ENCODE measurements around the gene BTNL2. TPM values are rescaled to one million over a fixed set of nuclear protein-coding genes. Genes with fewer than 3 reads are reported as not detected.

Gene BTNL2
- total RNA-seq, 1 experiment from 2014 or later: not detected

DNA sequence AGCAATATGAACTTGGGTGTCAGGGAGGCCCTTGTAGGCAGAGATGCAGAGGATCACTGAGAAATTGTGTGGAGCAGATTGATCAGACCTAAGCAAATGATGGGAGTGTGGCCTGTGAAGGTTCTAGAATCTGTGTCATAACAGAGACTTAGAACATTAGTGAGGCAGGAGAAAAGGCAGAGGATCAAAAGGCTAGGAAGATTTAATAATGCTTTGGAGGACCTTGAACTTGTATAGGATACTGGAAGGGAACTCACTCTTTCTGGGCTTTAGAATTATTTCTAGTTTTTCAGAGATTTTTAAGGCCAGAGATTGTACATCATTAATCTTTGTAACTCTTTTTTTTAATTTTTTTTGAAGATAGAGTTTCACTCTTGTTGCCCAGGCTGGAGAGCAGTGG lies 35.2 kb downstream of the BTNL2 start, which contains the start of gene TSBP1:
Gene TSBP1 (minus strand): TSS at position 101 of the 400 bp plus-strand sequence. CDS start 197 bp downstream, outside the sequence.
- Histone ChIP-seq H3K4me1 (ENCODE audit: insufficient read depth, low read length) (no peaks in the 10 kb centered on the region), H2BK5ac (ENCODE audit: insufficient read length, low read length) (no peak within 1 kb of the TSS), H3K23ac (ENCODE audit: insufficient read length, low read depth, low read length) (no peak within 1 kb of the TSS), H3T11ph (ENCODE audit: low read length) (no peak within 1 kb of the TSS), H3K9me3 (ENCODE audit: control insufficient read depth, low read depth, low read length) (no peaks in the 10 kb centered on the region), H2BK20ac (ENCODE audit: low read depth, low read length, poor library complexity, severe bottlenecking) (no peak within 1 kb of the TSS), H3K18ac (ENCODE audit: insufficient read length, low read depth, low read length) (no peak within 1 kb of the TSS), H3K56ac (ENCODE audit: insufficient read length, low read depth, low read length) (no peak within 1 kb of the TSS), H3K79me1 (ENCODE audit: insufficient read depth, low read depth, low read length, poor library complexity, severe bottlenecking) (no peaks in the 10 kb centered on the region), H3K4me2 (ENCODE audit: insufficient read depth, insufficient read length, low read length) (no peak within 1 kb of the TSS), H3K9ac (ENCODE audit: extremely low read depth, insufficient read length, low read length) (no peak within 1 kb of the TSS), H4K20me1 (ENCODE audit: control insufficient read depth, insufficient read depth, insufficient read length) (no peaks in the 10 kb centered on the region), H4K8ac (replicated peaks; ENCODE audit: insufficient read length, low read depth, low read length) (no peak within 1 kb of the TSS), H2BK12ac (ENCODE audit: insufficient read length, low read depth, low read length) (no peak within 1 kb of the TSS), H3K4ac (ENCODE audit: low read depth, low read length) (no peak within 1 kb of the TSS), H3K27ac (ENCODE audit: insufficient read length, low read depth, low read length) (no peak within 1 kb of the TSS), H2BK120ac (ENCODE audit: low read depth, low read length, poor library complexity, severe bottlenecking) (no peak within 1 kb of the TSS), H4K91ac (ENCODE audit: insufficient read length, low read depth, low read length) (no peak within 1 kb of the TSS), H3K23me2 (ENCODE audit: insufficient read length, low read depth, low read length, poor library complexity, severe bottlenecking) (no peaks in the 10 kb centered on the region), H2AFZ (ENCODE audit: low read length) (no peak within 1 kb of the TSS), H2AK5ac (ENCODE audit: insufficient read length, low read length) (no peak within 1 kb of the TSS), H4K5ac (ENCODE audit: insufficient read length, low read depth, low read length) (no peak within 1 kb of the TSS), H3K27me3 (ENCODE audit: insufficient read depth, low read length) (no peaks in the 10 kb centered on the region), H3K79me2 (ENCODE audit: insufficient read depth, low read length) (no peaks in the 10 kb centered on the region), H2BK15ac (ENCODE audit: low read depth, low read length) (no peak within 1 kb of the TSS), H3K14ac (ENCODE audit: insufficient read depth, low read length) (no peak within 1 kb of the TSS)
- no peaks in the 10 kb centered on the region for H3K36me3 Mint-ChIP-seq (ENCODE audit: insufficient read depth in 1 of 3, low read depth in 3 of 3)
- TF ChIP-seq, protein P1, sequence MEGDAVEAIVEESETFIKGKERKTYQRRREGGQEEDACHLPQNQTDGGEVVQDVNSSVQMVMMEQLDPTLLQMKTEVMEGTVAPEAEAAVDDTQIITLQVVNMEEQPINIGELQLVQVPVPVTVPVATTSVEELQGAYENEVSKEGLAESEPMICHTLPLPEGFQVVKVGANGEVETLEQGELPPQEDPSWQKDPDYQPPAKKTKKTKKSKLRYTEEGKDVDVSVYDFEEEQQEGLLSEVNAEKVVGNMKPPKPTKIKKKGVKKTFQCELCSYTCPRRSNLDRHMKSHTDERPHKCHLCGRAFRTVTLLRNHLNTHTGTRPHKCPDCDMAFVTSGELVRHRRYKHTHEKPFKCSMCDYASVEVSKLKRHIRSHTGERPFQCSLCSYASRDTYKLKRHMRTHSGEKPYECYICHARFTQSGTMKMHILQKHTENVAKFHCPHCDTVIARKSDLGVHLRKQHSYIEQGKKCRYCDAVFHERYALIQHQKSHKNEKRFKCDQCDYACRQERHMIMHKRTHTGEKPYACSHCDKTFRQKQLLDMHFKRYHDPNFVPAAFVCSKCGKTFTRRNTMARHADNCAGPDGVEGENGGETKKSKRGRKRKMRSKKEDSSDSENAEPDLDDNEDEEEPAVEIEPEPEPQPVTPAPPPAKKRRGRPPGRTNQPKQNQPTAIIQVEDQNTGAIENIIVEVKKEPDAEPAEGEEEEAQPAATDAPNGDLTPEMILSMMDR (conservative IDR thresholded peaks at IDR 0.05): no peak
- H3K4me3 Mint-ChIP-seq: no peak within 1 kb of the TSS
- H3K27ac Mint-ChIP-seq: no peak within 1 kb of the TSS
- peaks cover 2% of the 10 kb centered on the region for H3K27me3 Mint-ChIP-seq (ENCODE audit: low read depth)
- H3K9me3 Mint-ChIP-seq: no peaks in the 10 kb centered on the region
- no peak for DNase-seq
- 0 out of 4 replicates have a peak, but pooled peaks cover 0 to 3% of the 10 kb centered on the region in 2 experiments for H3K4me1 Mint-ChIP-seq
